ENCODE results near the gene DNAJB7. TPM values are rescaled to one million over a fixed set of nuclear protein-coding genes. Genes with fewer than 3 reads are reported as not detected.

Gene DNAJB7
- not detected in 5 replicates for total RNA-seq (2022; extraction: Qiagen RNA extraction; ENCODE audit: low read depth)

GRCh38 chr22:40862013-40862412 lies at the start of gene DNAJB7:
Gene DNAJB7 (minus strand): TSS chr22:40862113. CDS start chr22:40861994, 119 bp downstream.

GRCh38 chr22:40856513-40857308 lies 5.2 kb downstream of the DNAJB7 start, which contains the start of the genes ST13 and XPNPEP3:
Gene ST13 (minus strand): TSS chr22:40856639. CDS start chr22:40856540, 99 bp downstream.
Gene XPNPEP3 (plus strand): TSS chr22:40857148. CDS start chr22:40857182, 34 bp downstream.

GRCh38 chr22:40818747-40819598 lies 42.9 kb downstream of the DNAJB7 start, which contains the start of gene SLC25A17:
Gene SLC25A17 (minus strand): TSS chr22:40819346. CDS start chr22:40819248, 98 bp downstream.

Other genes with a start within 250 kb of the DNAJB7 start
- 33.9 to 44.3 TPM (median 38.0 TPM) in 5 replicates for gene MRTFA, start 225.4 kb downstream of the DNAJB7 start, total RNA-seq (2022; extraction: Qiagen RNA extraction; ENCODE audit: low read depth)
- gene MCHR1, start 182.6 kb downstream of the DNAJB7 start, total RNA-seq (2022; extraction: Qiagen RNA extraction; ENCODE audit: low read depth) = not detected in 5 replicates
- gene SLC25A17, start 42.8 kb downstream of the DNAJB7 start, total RNA-seq (2022; extraction: Qiagen RNA extraction; ENCODE audit: low read depth) = 21.1 to 25.4 TPM (median 24.6 TPM) in 5 replicates
- gene ST13, start 5.5 kb downstream of the DNAJB7 start, total RNA-seq (2022; extraction: Qiagen RNA extraction; ENCODE audit: low read depth) = 150 to 170 TPM (median 159 TPM) in 5 replicates
- 8.1 to 12.0 TPM (median 9.6 TPM) in 5 replicates for gene XPNPEP3, start 5.0 kb downstream of the DNAJB7 start, total RNA-seq (2022; extraction: Qiagen RNA extraction; ENCODE audit: low read depth)
- 49.3 to 57.9 TPM (median 52.4 TPM) in 5 replicates for gene RBX1, start 89.3 kb upstream of the DNAJB7 start, total RNA-seq (2022; extraction: Qiagen RNA extraction; ENCODE audit: low read depth)
- 19.6 to 27.2 TPM (median 23.9 TPM) in 5 replicates for gene EP300, start 230.5 kb upstream of the DNAJB7 start, total RNA-seq (2022; extraction: Qiagen RNA extraction; ENCODE audit: low read depth)

All from A549 treated with DMSO at 1 μM for 4 hours (cell line).